ENCODE results near the gene ACP5.
"Not testable (repeated sequence)": the region's sequence is repeated elsewhere in the genome, so short reads cannot be mapped to it uniquely, and the experiment has no call there.

The ACP5 gene

DNA sequence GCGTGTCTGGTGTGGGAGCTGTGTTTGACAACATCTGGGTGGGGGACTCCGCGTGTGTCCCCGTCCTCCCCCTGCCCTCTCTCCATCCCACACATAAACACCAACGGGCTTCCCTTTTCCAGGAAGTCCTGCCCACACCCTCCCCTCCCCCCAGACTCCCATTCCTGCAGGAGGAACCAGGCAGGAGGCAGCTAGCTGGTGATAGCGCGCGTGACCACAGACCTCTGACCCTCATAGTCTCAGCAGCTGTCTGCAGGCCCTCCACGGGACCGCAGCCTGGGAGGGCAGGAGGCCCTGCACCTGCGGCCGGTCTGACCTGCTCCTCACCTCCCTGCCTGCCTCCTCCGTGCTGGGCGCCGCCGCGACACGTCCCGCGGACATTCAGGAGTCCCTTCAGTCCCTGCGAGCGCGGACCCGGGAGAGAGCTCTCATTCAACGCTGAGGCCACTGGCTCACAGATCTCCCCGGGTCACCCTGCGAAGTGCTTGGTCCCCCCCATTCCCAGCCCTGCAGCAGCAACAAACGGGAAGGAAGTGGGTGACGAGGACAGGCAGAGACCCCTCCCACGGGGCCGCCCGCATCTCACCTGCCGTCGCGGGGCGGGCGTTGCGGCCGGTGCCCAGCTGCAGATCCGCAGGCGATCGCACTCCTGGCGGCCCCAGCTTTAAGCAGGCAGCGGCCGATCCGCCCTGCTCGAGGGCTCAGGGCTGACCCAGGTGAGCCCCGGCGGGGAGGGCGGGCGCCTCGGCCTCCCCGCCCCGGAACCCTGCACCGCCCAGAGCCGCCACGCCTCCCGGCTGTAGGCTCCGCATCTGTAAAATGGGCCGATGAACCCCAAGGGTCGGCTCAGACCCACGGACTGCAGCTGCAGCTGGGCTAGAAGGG is 1.1 kb upstream of the ACP5 start:
- DNase-seq, result peak; percentile 46

DNA sequence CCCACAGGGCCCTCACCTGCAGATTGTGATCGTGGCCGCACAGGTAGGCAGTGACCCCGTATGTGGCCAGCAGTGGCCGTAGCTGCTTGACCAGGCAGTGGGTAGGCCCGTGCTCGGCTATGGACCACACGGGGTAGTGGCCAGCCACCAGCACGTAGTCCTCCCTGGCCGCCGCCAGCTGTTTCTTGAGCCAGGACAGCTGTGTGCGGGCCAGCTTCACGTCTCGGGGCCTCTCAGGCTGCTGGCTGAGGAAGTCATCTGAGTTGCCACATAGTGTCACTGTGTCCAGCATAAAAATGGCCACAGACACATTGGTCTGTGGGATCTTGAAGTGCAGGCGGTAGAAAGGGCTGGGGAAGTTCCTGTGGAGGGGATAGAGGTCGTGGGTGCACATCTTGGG is 1.2 kb downstream of the ACP5 start:
- no peak for DNase-seq

DNA sequence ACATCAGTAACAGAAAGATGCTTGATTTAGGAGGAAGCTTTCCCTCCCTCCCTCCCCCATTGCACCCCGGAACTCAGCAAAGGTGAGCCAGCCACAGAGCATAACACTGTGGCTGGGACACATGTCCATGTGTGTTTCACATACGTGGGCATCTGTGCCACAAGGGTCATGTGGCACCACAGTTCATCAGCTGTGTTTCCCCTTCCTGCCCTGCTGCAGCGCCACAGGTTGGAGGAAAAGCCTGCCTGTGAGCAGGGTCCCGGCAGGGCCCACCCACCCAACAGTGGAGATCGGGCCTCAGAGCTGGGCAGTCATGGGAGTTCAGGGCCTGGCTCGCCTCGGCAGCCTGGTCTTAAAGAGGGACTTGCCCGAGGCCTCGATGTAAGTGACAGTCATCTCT is 2.8 kb downstream of the ACP5 start:
- DNase-seq, result no peak

DNA sequence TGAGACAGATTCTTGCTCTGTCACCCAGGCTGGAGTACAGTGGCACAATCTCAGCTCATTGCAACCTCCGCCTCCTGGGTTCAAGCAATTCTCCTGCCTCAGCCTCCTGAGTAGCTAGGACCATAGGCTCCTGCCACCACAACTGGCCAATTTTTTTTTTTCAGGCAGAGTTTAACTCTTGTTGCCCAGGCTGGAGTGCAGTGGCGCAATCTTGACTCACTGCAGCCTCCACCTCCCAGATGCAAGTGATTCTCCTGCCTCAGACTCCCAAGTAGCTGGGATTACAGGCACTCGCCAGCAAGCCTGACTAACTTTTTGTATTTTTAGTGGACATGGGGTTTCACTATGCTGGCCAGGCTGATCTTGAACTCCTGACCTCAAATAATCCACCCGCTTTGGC is 3.7 kb downstream of the ACP5 start:
- DNase-seq, result not testable (repeated sequence)

DNA sequence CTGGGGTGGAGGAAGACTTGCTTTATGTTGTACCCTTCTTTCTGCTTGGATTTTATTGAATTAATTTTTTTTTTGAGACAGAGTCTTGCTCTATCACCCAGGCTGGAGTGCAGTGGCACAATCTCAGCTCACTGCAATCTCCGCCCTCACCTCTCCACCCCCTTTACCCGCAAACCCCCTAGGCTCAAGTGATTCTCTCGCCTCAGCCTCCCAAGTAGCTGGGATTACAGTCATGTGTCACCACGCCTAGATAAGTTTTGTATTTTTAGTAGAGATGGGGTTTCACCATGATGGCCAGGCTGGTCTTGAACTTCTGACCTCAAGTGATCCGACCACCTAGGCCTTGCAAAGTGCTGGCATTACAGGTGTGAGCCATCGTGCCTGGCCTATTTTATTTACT is 4.1 kb downstream of the ACP5 start:
- DNase-seq, result not testable (repeated sequence)

DNA sequence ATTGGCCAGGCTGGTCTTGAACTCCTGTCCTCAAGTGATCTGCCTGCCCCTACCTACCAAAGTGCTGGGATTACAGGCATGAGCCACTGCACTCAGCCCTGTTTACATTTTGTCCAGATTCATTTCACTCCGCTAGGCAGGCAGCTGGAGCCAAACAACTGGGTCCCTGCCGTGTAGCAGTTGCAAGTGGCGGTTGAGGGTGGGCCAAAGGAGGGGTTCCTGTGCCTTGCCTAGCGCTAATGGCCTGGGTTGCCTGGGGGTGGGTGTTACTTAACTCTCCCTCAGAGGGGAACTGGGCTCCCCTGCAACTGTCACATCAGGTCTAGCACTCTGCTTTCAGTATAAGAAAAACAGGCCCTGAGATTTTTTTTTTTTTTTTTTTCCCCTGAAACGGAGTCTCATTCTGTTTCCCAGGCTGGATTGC is 7.4 kb downstream of the ACP5 start:
- no peak for DNase-seq

DNA sequence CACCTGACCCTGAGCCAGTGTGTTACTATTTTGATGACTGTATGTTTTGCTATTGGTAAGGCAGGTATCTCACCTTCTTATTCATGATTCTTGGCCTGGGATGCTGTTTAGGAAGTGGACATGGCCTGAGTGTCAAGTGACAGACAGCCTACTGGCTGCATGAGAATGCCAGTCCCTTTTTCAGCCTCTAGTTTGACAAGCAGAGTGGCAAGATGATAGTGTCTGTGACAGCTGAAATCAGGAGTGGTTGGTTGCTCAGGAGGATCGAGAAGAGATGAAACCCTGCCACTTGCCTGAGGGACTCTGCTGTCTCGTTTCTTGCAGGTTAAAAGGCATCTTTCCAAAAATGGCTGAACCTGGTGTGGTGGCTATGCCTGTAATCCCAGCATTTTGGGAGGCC is 11.3 kb downstream of the ACP5 start:
- no peak for DNase-seq

DNA sequence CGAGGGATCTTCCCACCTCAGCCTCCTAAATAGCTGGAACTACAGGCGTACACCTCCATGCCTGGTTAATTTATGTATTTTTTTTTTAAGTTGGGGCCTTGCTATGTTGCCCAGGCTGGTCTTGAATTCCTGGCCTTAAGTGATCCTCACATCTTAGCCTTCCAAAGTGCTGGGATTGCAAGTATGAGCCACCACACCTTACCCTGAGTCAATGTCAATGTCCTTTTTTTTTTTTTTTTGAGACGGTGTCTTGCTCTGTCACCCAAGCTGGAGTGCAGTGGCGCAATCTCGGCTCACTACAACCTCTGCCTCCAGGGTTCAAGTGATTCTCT is 11.8 kb downstream of the ACP5 start:
- not testable (repeated sequence) for DNase-seq

DNA sequence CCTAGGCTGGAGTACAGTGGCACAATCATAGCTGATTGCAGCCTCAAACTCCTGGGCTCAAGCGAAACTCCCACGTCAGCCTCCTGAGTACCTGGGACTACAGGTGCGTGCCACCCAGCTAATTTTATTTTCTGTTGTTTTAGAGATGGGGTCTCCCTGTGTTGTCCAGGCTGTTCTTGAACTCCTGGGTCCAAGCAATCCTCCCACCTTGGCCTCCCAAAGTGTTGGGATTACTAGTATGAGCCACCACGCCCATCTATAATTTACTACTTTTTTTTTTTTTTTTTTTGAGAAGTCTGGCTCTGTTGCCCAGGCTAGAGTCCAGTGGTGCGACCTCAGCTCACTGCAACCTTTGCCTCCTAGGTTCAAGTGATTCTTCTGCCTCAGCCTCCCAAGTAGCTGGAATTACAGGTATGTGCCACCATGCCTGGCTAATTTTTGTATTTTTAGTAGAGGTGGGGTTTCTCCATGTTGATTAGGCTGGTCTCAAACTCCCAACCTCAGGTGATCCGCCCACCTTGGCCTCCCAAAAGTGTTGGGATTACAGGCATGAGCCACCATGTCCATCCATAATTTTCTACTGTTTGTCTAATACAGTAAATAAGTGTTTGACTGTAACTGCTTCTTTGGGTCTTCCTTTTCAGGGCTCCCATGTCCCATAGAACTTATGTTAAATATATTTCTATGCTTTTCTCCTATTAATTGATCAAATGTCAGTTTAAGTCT is 13.2 kb downstream of the ACP5 start:
- not testable (repeated sequence) for DNase-seq

DNA sequence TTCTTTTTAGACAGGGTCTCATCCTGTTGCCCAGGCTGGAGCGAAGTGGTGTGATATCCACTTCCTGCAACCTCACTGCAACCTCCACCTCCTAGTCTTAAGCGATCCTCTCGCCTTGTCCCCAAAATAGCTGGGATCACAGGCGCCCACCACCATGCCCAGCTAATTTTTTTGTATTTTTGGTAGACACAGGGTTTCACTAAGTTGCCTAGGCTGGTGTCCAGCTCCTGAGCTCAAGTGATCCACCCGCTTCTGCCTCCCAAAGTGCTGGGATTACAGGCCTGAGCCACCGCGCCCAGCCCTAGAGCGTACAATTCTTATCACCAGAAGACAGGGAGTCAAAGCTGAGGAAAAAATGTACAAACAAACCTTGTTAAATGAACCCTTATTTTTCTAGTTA is 13.9 kb downstream of the ACP5 start:
- DNase-seq, result no peak

DNA sequence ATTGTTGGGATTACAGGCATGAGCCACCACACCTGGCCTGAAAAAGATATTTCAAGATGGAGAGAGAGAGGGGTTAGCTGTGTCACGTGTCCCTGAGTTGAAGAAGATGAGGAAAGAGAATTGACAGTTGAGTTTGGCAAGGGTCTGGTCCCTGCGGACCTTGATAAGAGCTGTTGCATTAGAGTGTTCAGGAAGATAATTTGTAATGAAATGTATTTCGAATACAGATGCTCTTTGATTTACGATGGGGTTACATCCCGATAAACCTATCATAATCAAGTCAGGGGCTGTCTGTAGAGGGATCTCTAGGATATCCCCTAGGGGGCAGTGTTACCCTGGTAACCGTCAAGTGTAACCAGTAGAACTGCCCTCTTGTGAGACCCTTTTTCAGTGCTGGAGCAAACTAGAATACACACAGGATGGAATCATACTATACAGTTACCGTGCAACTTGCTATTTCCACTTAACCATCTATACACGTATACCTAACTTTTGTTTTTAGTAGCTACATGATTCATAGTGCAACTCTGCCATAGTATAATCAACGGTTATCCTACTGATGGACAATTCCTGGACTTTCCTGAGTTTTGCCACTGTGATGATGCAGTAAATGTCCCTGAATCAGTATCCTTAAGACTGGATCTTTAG is 16.9 kb downstream of the ACP5 start:
- DNase-seq, result peak; percentile 82

DNA sequence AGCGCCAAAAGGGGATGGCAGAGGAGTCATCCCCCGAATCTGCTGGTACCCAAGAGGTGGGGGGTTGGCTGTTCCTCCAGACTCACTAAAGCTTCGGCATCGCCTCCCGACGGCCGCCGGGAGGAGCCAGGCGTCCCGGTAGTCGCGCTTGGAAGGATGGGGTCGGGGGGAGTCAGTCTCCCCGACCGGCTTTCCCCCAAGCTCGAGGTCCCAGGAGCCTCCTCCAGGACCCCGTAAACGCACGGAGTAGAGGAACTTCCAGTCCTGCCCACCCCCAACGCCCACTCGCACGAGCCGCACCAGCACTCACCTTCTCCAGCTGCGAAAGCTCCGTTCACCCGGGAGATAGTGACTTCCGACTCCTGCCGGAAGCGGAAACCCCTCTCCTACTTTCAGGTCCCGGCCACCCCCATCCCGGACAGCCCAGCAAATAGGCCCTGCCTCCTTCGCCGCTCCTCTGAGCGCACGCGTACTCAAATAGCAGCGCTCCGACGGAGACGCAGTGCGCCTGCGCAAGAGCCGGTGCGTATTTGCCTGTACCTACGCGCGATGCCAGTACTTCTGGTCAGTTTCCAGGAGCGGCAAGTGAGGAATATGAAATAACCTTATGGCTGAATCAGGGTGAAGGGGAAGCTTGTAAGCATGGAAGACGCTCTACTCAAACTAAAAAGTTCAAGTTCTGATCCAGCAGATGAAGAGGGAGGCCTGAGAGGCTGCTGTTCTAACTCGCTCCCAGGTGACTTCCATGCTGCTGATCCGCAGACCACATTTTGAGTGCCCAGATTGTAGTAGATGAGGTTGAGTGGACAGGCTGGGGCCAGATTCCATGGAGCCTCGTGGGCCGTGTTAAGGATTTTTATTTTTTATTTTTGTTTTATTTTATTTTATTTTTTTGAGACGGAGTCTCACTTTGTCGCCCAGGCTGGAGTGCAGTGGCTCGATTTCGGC is 18.3 kb downstream of the ACP5 start, which contains the start of gene ELOF1:
ELOF1 (minus strand) TSS at position 350 of the 948 bp plus-strand sequence. CDS start 4,883 bp downstream, outside the sequence.
- peak; percentile 97 for DNase-seq

DNA sequence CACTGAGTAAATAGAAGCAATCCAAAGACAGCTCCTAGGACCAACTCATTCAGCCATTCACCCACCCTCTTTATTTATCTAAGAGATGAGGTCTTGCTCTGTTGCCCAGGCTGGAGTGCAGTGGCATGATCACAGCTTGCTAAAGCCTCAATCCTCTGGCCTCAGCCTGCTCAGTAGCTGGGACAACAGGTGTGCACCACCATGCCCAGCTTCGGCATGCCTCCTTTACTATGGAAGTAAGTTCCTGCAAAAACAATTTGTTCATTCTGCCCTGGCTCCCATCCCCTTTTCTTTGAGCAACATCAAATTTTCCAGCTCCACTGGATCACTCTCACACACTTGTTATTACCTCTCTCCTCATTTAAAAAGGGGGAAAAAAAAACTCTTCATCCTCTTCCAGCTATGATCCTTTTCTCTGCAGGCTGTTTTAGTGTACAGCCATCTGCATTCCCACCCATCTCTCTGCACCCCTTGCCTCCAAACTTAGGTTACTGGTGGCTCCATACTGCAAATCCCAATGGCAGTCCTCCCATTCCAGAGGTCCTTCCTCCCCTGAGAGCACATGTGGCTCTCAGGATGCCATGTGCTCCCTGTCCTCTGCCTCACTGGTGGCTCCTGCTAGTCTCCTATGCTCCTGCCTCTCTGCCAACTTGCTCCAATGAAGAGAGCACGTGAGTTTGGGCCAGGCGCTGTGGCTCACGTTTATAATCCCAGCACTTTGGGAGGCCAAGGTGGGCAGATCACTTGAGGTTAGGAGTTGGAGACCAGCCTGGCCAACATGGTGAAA is 20.6 kb downstream of the ACP5 start:
- DNase-seq, result no peak

DNA sequence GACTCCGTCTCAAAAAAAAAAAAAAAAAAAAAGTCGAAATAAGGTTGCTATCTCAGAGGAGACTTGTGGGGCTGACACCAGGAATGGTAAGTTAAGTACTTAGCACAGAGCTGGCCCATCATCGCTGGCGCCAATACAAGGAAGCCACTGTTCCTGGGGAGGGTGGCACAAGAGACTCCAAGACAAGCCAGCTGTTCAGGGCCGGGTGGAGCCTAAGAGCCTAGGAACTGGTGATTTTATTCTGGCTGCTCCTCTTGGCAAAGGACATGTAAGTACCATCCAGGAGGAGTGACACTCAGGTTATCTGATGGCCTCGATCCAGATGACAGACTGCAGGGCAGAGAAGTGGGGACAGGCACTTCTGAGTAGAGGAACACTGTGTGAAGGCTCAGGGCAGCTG is 22.2 kb downstream of the ACP5 start:
- DNase-seq, result no peak

DNA sequence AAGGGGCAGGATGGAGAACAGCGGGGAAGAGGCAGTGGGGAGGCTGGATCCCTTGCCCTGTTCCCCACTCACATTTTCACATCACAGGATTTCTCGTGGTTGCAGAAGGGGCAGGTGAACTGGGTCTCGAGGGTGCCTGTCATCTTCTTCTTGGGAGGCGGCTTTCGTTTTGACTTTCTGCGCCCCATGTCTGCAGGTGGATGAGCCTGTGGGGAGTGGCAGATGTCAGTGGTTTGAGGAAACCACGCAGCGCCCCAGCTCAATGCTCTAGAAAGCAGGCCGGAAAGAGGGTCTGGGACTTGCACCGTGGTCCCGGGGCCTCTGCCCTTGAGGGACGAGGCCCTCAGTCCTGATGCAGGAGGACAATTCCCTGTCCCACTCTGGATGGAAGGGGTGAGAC is 23.3 kb downstream of the ACP5 start:
- no peak for DNase-seq

DNA sequence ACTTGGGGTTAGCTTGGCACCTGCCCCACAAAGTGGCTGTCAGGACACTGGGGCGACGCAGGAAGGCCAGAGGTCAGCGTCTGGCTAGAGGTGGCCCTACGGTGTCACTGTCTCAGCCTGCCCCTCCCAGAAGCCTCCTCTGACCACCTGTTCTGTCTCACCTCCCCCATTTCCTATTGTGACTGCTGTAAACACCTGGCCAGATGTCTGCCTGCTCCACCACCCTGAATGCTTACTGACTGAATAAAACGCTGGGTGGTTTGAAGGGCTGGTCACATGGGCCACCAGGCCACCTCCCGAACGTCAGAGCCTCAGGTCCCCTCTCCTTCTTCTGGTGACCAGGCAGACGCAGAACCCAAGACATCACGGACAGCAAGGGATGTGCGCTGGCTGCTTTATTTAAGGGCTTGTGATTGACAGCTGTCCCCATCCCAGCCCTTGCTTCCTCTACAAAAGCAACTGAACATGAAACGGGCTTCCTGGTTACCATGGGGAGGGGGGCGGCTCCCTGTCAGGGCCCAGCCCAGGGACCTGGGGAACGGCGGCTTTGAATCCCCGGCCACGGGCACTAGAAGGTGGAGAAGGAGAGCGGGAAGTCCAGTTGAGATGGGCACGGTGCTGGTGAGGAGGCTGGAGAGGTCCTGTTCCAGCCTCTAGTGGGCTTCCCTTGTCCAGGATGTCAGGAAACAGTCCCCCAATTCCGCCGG is 24.6 kb downstream of the ACP5 start:
- no peak for DNase-seq

DNA sequence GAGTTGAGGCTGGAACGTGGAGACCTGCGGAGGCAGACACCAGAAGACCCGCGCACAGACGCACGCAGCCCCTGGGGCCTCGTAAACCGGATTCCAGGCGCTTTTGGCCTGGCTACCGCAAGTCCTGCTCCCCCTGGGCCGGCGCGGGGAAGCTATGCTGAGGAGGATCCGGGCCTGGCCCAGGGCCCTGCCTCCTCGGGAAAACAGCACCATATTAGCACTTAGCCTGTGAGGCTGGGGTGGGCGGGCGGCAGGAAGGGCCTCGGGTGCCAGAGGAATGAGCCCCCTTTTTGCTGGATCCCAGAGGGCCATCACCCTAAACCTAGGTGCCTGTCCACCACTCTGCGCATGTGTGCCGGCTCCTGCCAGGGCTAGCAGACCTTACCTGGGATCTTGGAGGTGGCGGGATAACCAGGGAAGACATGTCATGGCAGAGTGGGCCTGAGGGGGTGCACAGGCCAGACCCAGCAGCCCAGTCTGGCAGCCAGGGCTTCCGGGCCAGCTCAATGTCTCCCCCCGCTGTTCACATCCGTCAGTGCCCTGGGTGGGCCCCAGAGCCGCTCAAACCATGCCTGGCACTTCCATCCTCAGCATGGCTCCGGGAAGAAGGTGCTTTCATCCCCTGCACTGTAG is 25.7 kb downstream of the ACP5 start:
- no peak for DNase-seq

DNA sequence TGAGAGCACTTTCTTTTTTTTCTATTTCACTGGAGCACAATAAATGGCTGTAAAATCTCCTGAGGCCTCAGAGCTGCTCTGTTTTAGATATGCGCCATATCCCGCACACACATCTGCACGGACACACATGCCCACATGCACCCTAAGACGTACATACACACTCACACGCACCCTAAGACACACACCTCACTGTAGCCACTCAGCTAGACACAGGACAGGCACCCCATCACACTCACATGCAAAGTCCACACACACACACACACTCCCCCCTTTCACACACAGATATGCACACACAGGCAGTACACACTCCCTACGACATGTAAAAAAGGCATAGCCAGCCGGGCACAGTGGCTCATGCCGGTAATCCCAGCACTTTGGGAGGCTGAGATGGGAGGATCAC is 27.2 kb downstream of the ACP5 start:
- DNase-seq, result no peak

DNA sequence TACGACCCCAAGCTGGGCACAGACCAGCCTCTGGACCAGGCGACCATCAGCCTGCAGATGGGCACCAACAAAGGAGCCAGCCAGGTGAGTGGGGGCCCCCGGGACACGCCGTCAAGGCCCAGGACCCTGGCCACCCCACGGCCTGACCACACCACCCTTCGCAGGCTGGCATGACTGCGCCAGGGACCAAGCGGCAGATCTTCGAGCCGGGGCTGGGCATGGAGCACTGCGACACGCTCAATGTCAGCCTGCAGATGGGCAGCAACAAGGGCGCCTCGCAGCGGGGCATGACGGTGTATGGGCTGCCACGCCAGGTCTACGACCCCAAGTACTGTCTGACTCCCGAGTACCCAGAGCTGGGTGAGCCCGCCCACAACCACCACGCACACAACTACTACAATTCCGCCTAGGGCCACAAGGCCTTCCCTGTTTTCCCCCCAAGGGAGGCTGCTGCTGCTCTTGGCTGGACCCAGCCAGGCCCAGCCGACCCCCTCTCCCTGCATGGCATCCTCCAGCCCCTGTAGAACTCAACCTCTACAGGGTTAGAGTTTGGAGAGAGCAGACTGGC is 28.0 kb downstream of the ACP5 start:
- DNase-seq, result no peak

All from CD4-positive, alpha-beta T cell treated with Interleukin-12 subunit alpha and Interleukin-12 subunit beta, for 1 hour (primary cell).